HG03025 (cell line): ENCODE measurements around the gene CCN2.

ENCODE experiments used
- ATAC-seq: cut with Tn5 transposase; IDR thresholded peaks from one replicate; pipeline ENCODE4 v1.9.1; 2021; ENCODE audit warnings: mild to moderate bottlenecking, moderate library complexity; ENCODE audit not compliant: unreplicated experiment, low FRiP score

CCN2 gene

GRCh38 chr6:131967948-131968347, 16.8 kb upstream of the CCN2 start:
- no peak for ATAC-seq

- no peak for ATAC-seq
Observed at GRCh38 chr6:131966443-131966842, 15.3 kb upstream of the CCN2 start.

GRCh38 chr6:131963063-131963462, 11.9 kb upstream of the CCN2 start:
- ATAC-seq = no peak

- no peak for ATAC-seq
Observed at GRCh38 chr6:131960371-131961133, 9.4 kb upstream of the CCN2 start.

- no peak for ATAC-seq
Observed at GRCh38 chr6:131958542-131959470, 7.6 kb upstream of the CCN2 start.

GRCh38 chr6:131958095-131958494, 6.9 kb upstream of the CCN2 start:
- no peak for ATAC-seq

- no peak for ATAC-seq
Observed at GRCh38 chr6:131955876-131956275, 4.7 kb upstream of the CCN2 start.

GRCh38 chr6:131955192-131955591, 4.0 kb upstream of the CCN2 start:
- no peak for ATAC-seq

- ATAC-seq = no peak
Observed at GRCh38 chr6:131954775-131955107, 3.6 kb upstream of the CCN2 start.

- ATAC-seq = no peak
Observed at GRCh38 chr6:131954059-131954774, 3.0 kb upstream of the CCN2 start.

GRCh38 chr6:131952886-131953509, 1.8 kb upstream of the CCN2 start:
- ATAC-seq = no peak

- no peak for ATAC-seq
Observed at GRCh38 chr6:131951576-131952230, 531 bp upstream of the CCN2 start.

- ATAC-seq = no peak
Observed at GRCh38 chr6:131949909-131950766, 1.0 kb downstream of the CCN2 start.

- ATAC-seq = no peak
Observed at GRCh38 chr6:131949620-131949908, 1.6 kb downstream of the CCN2 start.

- ATAC-seq = no peak
Observed at GRCh38 chr6:131948692-131949619, 2.2 kb downstream of the CCN2 start.

- ATAC-seq = no peak
Observed at GRCh38 chr6:131947986-131948661, 3.0 kb downstream of the CCN2 start.

GRCh38 chr6:131946992-131947955, 3.9 kb downstream of the CCN2 start:
- ATAC-seq = no peak
